SK-N-SH (cell line): Measurements from ENCODE around the gene TMEM218. TPM values are rescaled to one million over a fixed set of nuclear protein-coding genes. Genes with fewer than 3 reads are reported as not detected.
A peak's percentile ranks its signal among the peaks of the same experiment; 100 is the strongest.

ENCODE experiments used
- CTCF ChIA-PET: fragments of 300-600, 350-600 bp; formaldehyde crosslinking; extraction: SDS; loops from one replicate; lab custom pipeline; 2021; lab: Yijun Ruan, JAX
- POLR2A ChIA-PET: fragments of 350-600 bp; sonication (Branson Sonifier 250); formaldehyde crosslinking; extraction: SDS; loops from one replicate; lab custom pipeline; 2020; ENCODE audit warnings: antibody characterized with exemption, inconsistent platforms; lab: Yijun Ruan, JAX
- DNase-seq: peaks from one replicate; pipeline ENCODE4 v3.0.0; 2012
- H2AFZ ChIP-seq: fragments of 200-600 bp; sonication (generic); 2 replicates; pipeline ENCODE4 v1.8.1; 2016; ENCODE audit warnings: antibody characterized with exemption, mild to moderate bottlenecking, low read depth
- H3F3A ChIP-seq: fragments of 200-600 bp; sonication (generic); replicated peaks from 2 replicates; pipeline ENCODE3; 2016; ENCODE audit warnings: antibody characterized with exemption, mild to moderate bottlenecking; ENCODE audit not compliant: insufficient read depth
- H3K27ac ChIP-seq, 2 experiments: fragments of 200-500 bp in 1 of 2; fragments of 200-600 bp in 1 of 2; sonication (Bioruptor generic) in 1 of 2; sonication (generic), shearing (Covaris generic) in 1 of 2; 2 replicates each; pipeline versions ENCODE4 v1.5.1 to v1.6.1; 2014 to 2016; ENCODE audit warnings: low read depth in 2 of 2, inconsistent platforms in 1 of 2, low read length in 1 of 2, mild to moderate bottlenecking in 1 of 2, mixed read lengths in 1 of 2
- H3K27me3 ChIP-seq: fragments of 200-600 bp; sonication (generic), shearing (Covaris generic); 2 replicates; pipeline ENCODE4 v1.6.1; 2016; ENCODE audit warnings: mixed run types; ENCODE audit not compliant: insufficient read depth
- H3K36me3 ChIP-seq, 2 experiments: fragments of 200-500 bp in 1 of 2; fragments of 200-600 bp in 1 of 2; sonication (Bioruptor generic) in 1 of 2; sonication (generic) in 1 of 2; replicated peaks in 1 of 2; 2 replicates each; pipeline versions ENCODE3 to v1.5.1; 2014 to 2016; ENCODE audit warnings: low read length in 1 of 2, mild to moderate bottlenecking in 1 of 2; ENCODE audit not compliant: insufficient read depth in 2 of 2, control insufficient read depth in 1 of 2
- H3K4me1 ChIP-seq, 2 experiments: fragments of 200-500 bp in 1 of 2; fragments of 200-600 bp in 1 of 2; sonication (Bioruptor generic) in 1 of 2; sonication (generic), shearing (Covaris generic) in 1 of 2; 2 replicates each; pipeline versions ENCODE4 v1.5.1 to v1.6.1; 2014 to 2016; ENCODE audit warnings: low read depth in 1 of 2, low read length in 1 of 2, mixed run types in 1 of 2; ENCODE audit not compliant: insufficient read depth in 2 of 2, control insufficient read depth in 1 of 2
- H3K4me2 ChIP-seq: fragments of 200-600 bp; sonication (generic), shearing (Covaris generic); 2 replicates; pipeline ENCODE4 v1.6.1; 2017; ENCODE audit warnings: mixed run types
- H3K4me3 ChIP-seq, 2 experiments: fragments of 200-500 bp in 1 of 2; fragments of 200-600 bp in 1 of 2; sonication (Bioruptor generic) in 1 of 2; sonication (generic), shearing (Covaris generic) in 1 of 2; 2 replicates each; pipeline versions ENCODE4 v1.5.1 to v1.8.1; 2014 to 2016; ENCODE audit warnings: low read depth in 2 of 2, inconsistent platforms in 1 of 2, low read length in 1 of 2, mild to moderate bottlenecking in 1 of 2, mixed read lengths in 1 of 2, moderate library complexity in 1 of 2
- H3K79me2 ChIP-seq: fragments of 200-600 bp; sonication (generic); 2 replicates; pipeline ENCODE4 v1.8.1; 2017; ENCODE audit warnings: mild to moderate bottlenecking; ENCODE audit not compliant: insufficient read depth
- H3K9ac ChIP-seq: fragments of 200-600 bp; sonication (generic); 2 replicates; pipeline ENCODE4 v1.6.1; 2017; ENCODE audit warnings: mixed run types
- H3K9me2 ChIP-seq: fragments of 200-600 bp; sonication (generic); 2 replicates; pipeline ENCODE4 v1.6.1; 2017; ENCODE audit warnings: mixed run types
- H3K9me3 ChIP-seq: fragments of 200-600 bp; sonication (generic); 2 replicates; pipeline ENCODE4 v1.6.1; 2017; ENCODE audit warnings: mixed run types, mild to moderate bottlenecking, moderate library complexity
- H4K20me1 ChIP-seq: fragments of 200-600 bp; sonication (generic); 2 replicates; pipeline ENCODE4 v1.6.1; 2017; ENCODE audit warnings: mild to moderate bottlenecking, mixed run types; ENCODE audit not compliant: insufficient read depth
- EP300 ChIP-seq, 2 experiments: IDR thresholded peaks; 2 replicates each; pipeline versions ENCODE4 v1.4.0 to v1.6.1; 2012; ENCODE audit warnings: borderline replicate concordance in 1 of 2, low read depth in 1 of 2, low read length in 1 of 2
- EZH2phosphoT487 ChIP-seq: fragments of 200-600 bp; sonication (generic); IDR thresholded peaks from 2 replicates; pipeline ENCODE4 v1.6.1; 2017; ENCODE audit warnings: low read depth, mixed run types, mild to moderate bottlenecking, antibody characterized with exemption, moderate library complexity, borderline replicate concordance
- FOSL2 ChIP-seq: IDR thresholded peaks from 2 replicates; pipeline ENCODE4 v1.4.0; 2012; ENCODE audit warnings: low read depth, mild to moderate bottlenecking, moderate library complexity, borderline replicate concordance
- GATA2 ChIP-seq: sonication (generic); formaldehyde crosslinking; IDR thresholded peaks from 2 replicates; pipeline ENCODE4 v1.5.0; 2020; ENCODE audit warnings: mild to moderate bottlenecking, missing genetic modification reagents
- JUND ChIP-seq: IDR thresholded peaks from 2 replicates; pipeline ENCODE4 v1.4.0; 2012
- MXI1 ChIP-seq: IDR thresholded peaks from 2 replicates; pipeline ENCODE4 v1.6.1; 2012; ENCODE audit warnings: mild to moderate bottlenecking, low read depth, low read length, improper control_type of control experiment
- POLR2AphosphoS5 ChIP-seq: IDR thresholded peaks from 2 replicates; pipeline ENCODE4 v1.6.1; 2012; ENCODE audit warnings: low read depth, low read length
- RFX5 ChIP-seq: IDR thresholded peaks from 2 replicates; pipeline ENCODE4 v1.6.1; 2012; ENCODE audit warnings: mild to moderate bottlenecking, improper control_type of control experiment, low read length
- RXRA ChIP-seq: IDR thresholded peaks from 2 replicates; pipeline ENCODE4 v1.4.0; 2012; ENCODE audit warnings: low read depth, mild to moderate bottlenecking, borderline replicate concordance
- TEAD4 ChIP-seq: IDR thresholded peaks from 2 replicates; pipeline ENCODE4 v1.4.0; 2012; ENCODE audit warnings: mild to moderate bottlenecking, borderline replicate concordance; ENCODE audit not compliant: insufficient read depth
- WGBS: methylation state at CpG from one replicate; pipeline ENCODE4 v1.1.6; 2017; ENCODE audit warnings: low lambda C conversion rate; 5-methylcytosine and 5-hydroxymethylcytosine counted together
- polyA plus RNA-seq, 3 experiments: library from polyadenylated mRNA; depleted of rRNA; stranded (reverse); fragments of >200 nt; gene quantifications; 2 replicates each; pipeline ENCODE4 v1.2.3, GENCODE V29; 2012
- TF ChIP-seq, protein P1 (sequence below): IDR thresholded peaks from 2 replicates; pipeline ENCODE4 v1.6.1; 2012; ENCODE audit warnings: mild to moderate bottlenecking, low read depth, low read length, moderate library complexity
- TF ChIP-seq, protein P2 (sequence below): fragments of 200-600 bp; sonication (generic); IDR thresholded peaks from 2 replicates; pipeline ENCODE4 v1.6.1; 2017; ENCODE audit warnings: antibody characterized with exemption, mild to moderate bottlenecking, moderate library complexity
- TF ChIP-seq, protein P3 (sequence below): IDR thresholded peaks from 2 replicates; pipeline ENCODE4; 2012

The TMEM218 gene
- polyA plus RNA-seq, 1 of the 3 experiments (the other 2 are of a cell fraction) = 36.2 TPM

DNA sequence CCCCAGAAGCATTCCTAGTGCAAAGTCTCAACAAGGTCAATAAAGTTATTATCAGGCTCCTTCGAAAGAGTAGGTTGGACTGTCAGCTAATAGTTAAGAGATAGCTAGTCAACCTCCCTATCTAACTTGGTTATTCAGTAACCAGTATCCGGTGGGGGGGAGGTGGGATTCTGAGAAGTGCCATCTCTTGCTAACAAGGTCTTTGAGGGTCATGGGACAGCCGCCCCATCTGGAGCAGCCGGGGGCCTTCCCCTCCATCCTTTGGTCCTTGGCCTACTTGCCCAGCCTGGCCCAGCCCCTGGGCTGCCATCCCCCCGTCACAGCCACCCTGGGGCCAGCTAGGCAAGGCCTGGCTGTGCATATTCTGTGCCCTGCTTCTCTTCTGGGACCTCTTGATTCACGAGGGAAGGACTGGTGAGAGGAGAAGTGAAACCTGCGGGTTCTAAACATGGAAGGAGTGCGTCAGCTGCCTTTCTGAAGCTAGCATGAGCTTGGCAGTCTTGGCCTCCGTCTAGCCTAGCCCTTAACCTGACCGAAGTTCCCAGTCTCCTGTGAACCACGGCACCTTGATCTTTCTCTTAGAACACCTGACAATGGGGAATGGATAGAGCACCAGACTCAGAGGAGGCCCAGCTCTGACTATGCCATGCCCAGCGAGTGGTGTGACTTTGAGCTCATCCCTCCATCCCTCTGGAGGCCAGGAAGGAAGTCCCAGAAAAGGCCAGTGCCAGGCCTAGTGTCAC lies 39.0 kb downstream of the TMEM218 start:
- Histone ChIP-seq H3K27me3 (no peaks in the 10 kb centered on the region), H4K20me1 (no peaks in the 10 kb centered on the region), H3K79me2 (no peaks in the 10 kb centered on the region), H3F3A (no peaks in the 10 kb centered on the region), H3K36me3 (no peaks in the 10 kb centered on the region), H3K27ac (no peak overlapping the region), H3K4me1 (no peaks in the 10 kb centered on the region; a peak in 1 of 4 replicates), H2AFZ (no peak overlapping the region), H3K9ac (no peak overlapping the region), H3K9me2 (no peaks in the 10 kb centered on the region), H3K4me2 (no peak overlapping the region), H3K4me3 (no peak overlapping the region), H3K9me3 (no peaks in the 10 kb centered on the region)
- TF ChIP-seq, protein P1, sequence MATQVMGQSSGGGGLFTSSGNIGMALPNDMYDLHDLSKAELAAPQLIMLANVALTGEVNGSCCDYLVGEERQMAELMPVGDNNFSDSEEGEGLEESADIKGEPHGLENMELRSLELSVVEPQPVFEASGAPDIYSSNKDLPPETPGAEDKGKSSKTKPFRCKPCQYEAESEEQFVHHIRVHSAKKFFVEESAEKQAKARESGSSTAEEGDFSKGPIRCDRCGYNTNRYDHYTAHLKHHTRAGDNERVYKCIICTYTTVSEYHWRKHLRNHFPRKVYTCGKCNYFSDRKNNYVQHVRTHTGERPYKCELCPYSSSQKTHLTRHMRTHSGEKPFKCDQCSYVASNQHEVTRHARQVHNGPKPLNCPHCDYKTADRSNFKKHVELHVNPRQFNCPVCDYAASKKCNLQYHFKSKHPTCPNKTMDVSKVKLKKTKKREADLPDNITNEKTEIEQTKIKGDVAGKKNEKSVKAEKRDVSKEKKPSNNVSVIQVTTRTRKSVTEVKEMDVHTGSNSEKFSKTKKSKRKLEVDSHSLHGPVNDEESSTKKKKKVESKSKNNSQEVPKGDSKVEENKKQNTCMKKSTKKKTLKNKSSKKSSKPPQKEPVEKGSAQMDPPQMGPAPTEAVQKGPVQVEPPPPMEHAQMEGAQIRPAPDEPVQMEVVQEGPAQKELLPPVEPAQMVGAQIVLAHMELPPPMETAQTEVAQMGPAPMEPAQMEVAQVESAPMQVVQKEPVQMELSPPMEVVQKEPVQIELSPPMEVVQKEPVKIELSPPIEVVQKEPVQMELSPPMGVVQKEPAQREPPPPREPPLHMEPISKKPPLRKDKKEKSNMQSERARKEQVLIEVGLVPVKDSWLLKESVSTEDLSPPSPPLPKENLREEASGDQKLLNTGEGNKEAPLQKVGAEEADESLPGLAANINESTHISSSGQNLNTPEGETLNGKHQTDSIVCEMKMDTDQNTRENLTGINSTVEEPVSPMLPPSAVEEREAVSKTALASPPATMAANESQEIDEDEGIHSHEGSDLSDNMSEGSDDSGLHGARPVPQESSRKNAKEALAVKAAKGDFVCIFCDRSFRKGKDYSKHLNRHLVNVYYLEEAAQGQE = no peak
- no peak for TF ChIP-seq EP300 (IDR thresholded peaks at IDR 0.05; ENCODE audit: borderline replicate concordance in 1 of 2, low read depth in 1 of 2, low read length in 1 of 2)
- TF ChIP-seq EZH2phosphoT487 = no peak
- TF ChIP-seq FOSL2 = no peak
- no peak for TF ChIP-seq MXI1
- TF ChIP-seq TEAD4 = no peak
- no peak for TF ChIP-seq RXRA
- WGBS = 81% methylated on average over 12 of the region's 12 CpGs
- no peak for DNase-seq
- ChIA-PET POLR2A (no interaction called here), CTCF (interaction anchor here (1.0 to 3.5 kb wide), 4 partner anchors 10 to 357 kb away, joined by 3 to 14 read pairs (median 4); no protein-coding TSS in a partner anchor)

DNA sequence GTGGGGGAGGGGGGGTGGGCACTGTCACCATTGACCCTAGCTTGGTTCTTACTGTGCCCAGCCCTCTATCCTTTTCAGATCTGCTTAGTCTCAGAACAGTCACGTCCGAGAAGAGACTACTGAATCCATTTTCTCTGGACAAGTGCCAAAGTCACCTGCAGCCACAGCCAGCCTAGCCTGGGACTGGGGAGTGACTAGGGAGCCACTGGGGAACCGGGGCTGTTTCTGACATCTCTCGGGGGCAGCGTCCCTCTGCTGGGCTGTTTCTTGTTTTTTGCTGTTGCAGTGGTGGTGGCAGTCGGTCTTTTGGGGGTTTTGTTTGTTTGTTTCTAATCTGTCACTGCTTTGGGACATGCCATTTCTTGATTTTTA lies 39.6 kb downstream of the TMEM218 start:
- CTCF ChIA-PET = interaction anchor here (1.0 to 3.5 kb wide), 3 partner anchors 11 to 274 kb away, joined by 3 to 14 read pairs (median 4); no protein-coding TSS in a partner anchor
- Histone ChIP-seq H2AFZ (no peak overlapping the region), H3K27me3 (no peaks in the 10 kb centered on the region), H3K27ac (no peak overlapping the region), H3K4me2 (no peak overlapping the region), H3F3A (no peaks in the 10 kb centered on the region), H3K36me3 (no peaks in the 10 kb centered on the region), H3K4me1 (no peaks in the 10 kb centered on the region; a peak in 1 of 4 replicates), H3K9me2 (no peaks in the 10 kb centered on the region), H4K20me1 (no peaks in the 10 kb centered on the region), H3K79me2 (no peaks in the 10 kb centered on the region), H3K9me3 (no peaks in the 10 kb centered on the region), H3K9ac (no peak overlapping the region), H3K4me3 (no peak overlapping the region)
- DNase-seq = peak; percentile 31
- POLR2A ChIA-PET = no interaction called here
- WGBS = 72% methylated on average over 4 of the region's 6 CpGs
- TF ChIP-seq FOSL2 (no peak), EZH2phosphoT487 (no peak), RXRA (no peak), POLR2AphosphoS5 (no peak), RFX5 (no peak), JUND (no peak), GATA2 (CRISPR knock-in tag) (no peak)
- TF ChIP-seq, protein P2, sequence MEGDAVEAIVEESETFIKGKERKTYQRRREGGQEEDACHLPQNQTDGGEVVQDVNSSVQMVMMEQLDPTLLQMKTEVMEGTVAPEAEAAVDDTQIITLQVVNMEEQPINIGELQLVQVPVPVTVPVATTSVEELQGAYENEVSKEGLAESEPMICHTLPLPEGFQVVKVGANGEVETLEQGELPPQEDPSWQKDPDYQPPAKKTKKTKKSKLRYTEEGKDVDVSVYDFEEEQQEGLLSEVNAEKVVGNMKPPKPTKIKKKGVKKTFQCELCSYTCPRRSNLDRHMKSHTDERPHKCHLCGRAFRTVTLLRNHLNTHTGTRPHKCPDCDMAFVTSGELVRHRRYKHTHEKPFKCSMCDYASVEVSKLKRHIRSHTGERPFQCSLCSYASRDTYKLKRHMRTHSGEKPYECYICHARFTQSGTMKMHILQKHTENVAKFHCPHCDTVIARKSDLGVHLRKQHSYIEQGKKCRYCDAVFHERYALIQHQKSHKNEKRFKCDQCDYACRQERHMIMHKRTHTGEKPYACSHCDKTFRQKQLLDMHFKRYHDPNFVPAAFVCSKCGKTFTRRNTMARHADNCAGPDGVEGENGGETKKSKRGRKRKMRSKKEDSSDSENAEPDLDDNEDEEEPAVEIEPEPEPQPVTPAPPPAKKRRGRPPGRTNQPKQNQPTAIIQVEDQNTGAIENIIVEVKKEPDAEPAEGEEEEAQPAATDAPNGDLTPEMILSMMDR = no peak
- TF ChIP-seq, protein P3, sequence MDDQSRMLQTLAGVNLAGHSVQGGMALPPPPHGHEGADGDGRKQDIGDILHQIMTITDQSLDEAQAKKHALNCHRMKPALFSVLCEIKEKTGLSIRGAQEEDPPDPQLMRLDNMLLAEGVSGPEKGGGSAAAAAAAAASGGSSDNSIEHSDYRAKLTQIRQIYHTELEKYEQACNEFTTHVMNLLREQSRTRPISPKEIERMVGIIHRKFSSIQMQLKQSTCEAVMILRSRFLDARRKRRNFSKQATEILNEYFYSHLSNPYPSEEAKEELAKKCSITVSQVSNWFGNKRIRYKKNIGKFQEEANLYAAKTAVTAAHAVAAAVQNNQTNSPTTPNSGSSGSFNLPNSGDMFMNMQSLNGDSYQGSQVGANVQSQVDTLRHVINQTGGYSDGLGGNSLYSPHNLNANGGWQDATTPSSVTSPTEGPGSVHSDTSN = no peak
- TF ChIP-seq, protein P1 = no peak
